Right lobe of liver (tissue), 6 donors: ENCODE results near the gene MAVS. TPM values are rescaled to one million over a fixed set of nuclear protein-coding genes. Genes with fewer than 3 reads are reported as not detected.
"Not testable (repeated sequence)": the region's sequence is repeated elsewhere in the genome, so short reads cannot be mapped to it uniquely, and the experiment has no call there.

ENCODE experiments used
- ATAC-seq, 4 donors: fragments of 200-7000 bp; cut with Tn5 transposase; one replicate each; pipeline ENCODE4 v1.9.1; 2020; ENCODE audit warnings: mild to moderate bottlenecking in 4 of 4, moderate library complexity in 4 of 4
- DNase-seq, 3 donors: peaks; one replicate each; pipeline ENCODE4 v3.0.0-alpha.2; 2020
- H3K27ac ChIP-seq, 3 donors: fragments of 200-600 bp; one replicate each; pipeline ENCODE4 v1.8.0; 2022
- H3K27me3 ChIP-seq, 2 donors: fragments of 200-600 bp; one replicate each; pipeline ENCODE4 v1.8.0; 2022
- H3K36me3 ChIP-seq, 4 donors: fragments of 200-600 bp; sonication (generic) in 1 of 4; one replicate each; pipeline versions ENCODE4 v1.5.1 to v1.8.0; 2017 to 2022; ENCODE audit warnings: control low read depth in 1 of 4
- H3K4me1 ChIP-seq, 4 donors: fragments of 200-600 bp; sonication (generic) in 1 of 4; one replicate each; pipeline versions ENCODE4 v1.5.1 to v1.8.0; 2017 to 2022; ENCODE audit warnings: control low read depth in 1 of 4
- H3K4me3 ChIP-seq, 3 donors: fragments of 200-600 bp; one replicate each; pipeline ENCODE4 v1.8.0; 2022
- H3K9me3 ChIP-seq, 4 donors: fragments of 200-600 bp; sonication (generic) in 1 of 4; one replicate each; pipeline versions ENCODE4 v1.5.1 to v1.8.0; 2017 to 2022; ENCODE audit warnings: control low read depth in 1 of 4
- CTCF ChIP-seq, 4 donors: fragments of 200-600 bp in 3 of 4; fragments of 450-650 bp in 1 of 4; IDR thresholded peaks; one replicate each; pipeline versions ENCODE4 v1.5.1 to v1.8.0; 2016 to 2022; ENCODE audit warnings: antibody characterized with exemption in 4 of 4, mild to moderate bottlenecking in 2 of 4
- POLR2A ChIP-seq: fragments of 450-650 bp; IDR thresholded peaks from one replicate; pipeline ENCODE4 v1.6.1; 2017; ENCODE audit warnings: antibody characterized with exemption, mild to moderate bottlenecking
- WGBS: methylation state at CpG from one replicate; pipeline ENCODE4 v1.1.6; 2018; ENCODE audit warnings: low coverage, low lambda C conversion rate; ENCODE audit not compliant: insufficient coverage; ENCODE audit errors: missing lambda C conversion rate; 5-methylcytosine and 5-hydroxymethylcytosine counted together
- intact Hi-C, 2 donors: fragments of 100-400 bp; cut with DNase I; formaldehyde crosslinking; loops; one replicate each; pipeline versions ENCODE4 v1.11.2 to v1.14.1; 2022
- total RNA-seq, 6 experiments: library from RNA; depleted of rRNA in 2 of 6; stranded (reverse); fragments of >200 nt in 2 of 6; fragmentation: NEBNext Ultra II Directional in 3 of 6; extraction: Animal tissue kit (Norgen Biotek cat#: 25700) in 3 of 6; gene quantifications; one replicate each; pipeline versions ENCODE4 v1.1.0 to v1.2.4, GENCODE V29; 2016 to 2023
- donor health status: DM: no; HTN: yes; CAD: no.
- donor health status: DM: no; HTN: no; CAD: no.
- donor health status: DM: no; HTN: no; CAD: no.
- donor health status: DM: no; HTN: yes; CAD: no.
- donor health status: DM: no; HTN: yes; CAD: no.

The MAVS gene
- total RNA-seq, 6 experiments from 2014 or later: 10.1 to 20.4 (median 17.0) TPM

DNA sequence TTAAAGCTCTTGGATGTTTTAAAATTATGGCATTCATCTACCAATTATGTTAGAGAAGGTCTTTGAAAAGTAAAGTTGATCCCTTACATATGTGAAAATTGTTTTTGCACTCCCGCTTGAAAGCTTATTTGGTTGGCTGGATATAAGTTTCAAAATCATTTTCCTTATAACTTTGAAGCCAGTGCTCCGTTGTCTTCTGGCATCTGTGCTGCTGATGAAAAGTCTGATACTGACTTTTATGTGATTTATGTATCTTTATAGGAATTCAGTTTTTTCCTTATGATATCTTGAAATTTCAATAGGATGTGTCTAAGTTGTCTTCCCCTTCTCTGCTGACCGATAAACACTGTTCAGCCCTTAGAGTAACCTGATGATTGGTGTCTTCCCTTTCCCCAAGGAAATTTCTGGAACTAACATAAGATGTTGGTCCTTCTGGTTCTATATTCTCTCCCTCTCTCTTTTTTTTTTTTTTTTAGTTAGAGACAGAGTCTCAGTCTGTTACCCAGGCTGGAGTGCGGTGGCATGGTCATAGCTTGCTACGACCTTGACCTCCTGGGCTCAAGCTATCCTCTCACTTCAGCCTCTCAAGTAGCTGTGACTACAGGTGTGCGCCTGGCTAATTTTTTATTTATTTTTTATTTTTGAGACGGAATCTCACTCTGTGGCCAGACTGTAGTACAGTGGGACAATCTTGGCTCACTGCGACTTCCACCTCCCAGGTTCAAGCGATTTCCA is 55.2 kb downstream of the MAVS start:
- no peaks in the 10 kb centered on the region for H3K27me3 ChIP-seq
- ATAC-seq: peak in 1 of 4 donors; percentile 22

DNA sequence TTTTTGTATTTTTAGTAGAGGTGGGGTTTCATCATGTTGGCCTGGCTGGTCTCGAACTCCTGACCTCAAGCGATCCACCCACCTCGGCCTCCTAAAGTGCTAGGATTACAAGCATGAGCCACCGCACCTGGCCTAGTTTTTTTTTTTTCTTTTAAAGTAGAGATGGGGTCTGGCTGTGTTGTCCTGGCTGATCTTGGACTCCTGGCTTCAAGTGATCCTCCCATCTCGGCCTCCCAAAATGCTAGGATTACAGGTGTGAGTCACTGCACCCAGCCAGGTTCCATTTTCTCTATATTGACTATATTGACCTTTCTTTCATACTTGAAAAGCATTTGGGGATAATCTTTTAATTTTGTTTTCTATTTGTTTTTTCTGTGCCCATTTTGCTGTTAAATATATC is 55.8 kb downstream of the MAVS start:
- DNase-seq: no peak
- no peaks in the 10 kb centered on the region for H3K36me3 ChIP-seq
- 84% methylated on average over 5 of the region's 5 CpGs for WGBS
- no peak for ATAC-seq
- no peaks in the 10 kb centered on the region for H3K9me3 ChIP-seq
- TF ChIP-seq POLR2A (no peak), CTCF (IDR thresholded peaks at IDR 0.05) (no peak)
- intact Hi-C loops: no loop called here
- H3K4me1 ChIP-seq: peaks cover 0 to 51% (median 13%) of the 10 kb centered on the region in 4 donors
- no peaks in the 10 kb centered on the region for H3K27me3 ChIP-seq
- H3K27ac ChIP-seq: peak overlapping the region in 1 of 3 donors; percentile 27
- no peak overlapping the region for H3K4me3 ChIP-seq

More for the DNA sequence above, 55.2 kb downstream of the MAVS start:
- H3K4me3 ChIP-seq: peak overlapping the region in 1 of 3 donors; percentile 1
- no peaks in the 10 kb centered on the region for H3K36me3 ChIP-seq
- no peaks in the 10 kb centered on the region for H3K9me3 ChIP-seq
- peak overlapping the region in 1 of 3 donors; percentile 27 for H3K27ac ChIP-seq
- intact Hi-C loops: no loop called here
- no peak for DNase-seq
- TF ChIP-seq POLR2A (no peak), CTCF (IDR thresholded peaks at IDR 0.05) (no peak)
- H3K4me1 ChIP-seq: peaks cover 0 to 51% (median 13%) of the 10 kb centered on the region in 4 donors
- 55% methylated on average over 8 of the region's 9 CpGs for WGBS

GRCh38 chr20:3904224-3904623 is 57.6 kb downstream of the MAVS start:
- no peaks in the 10 kb centered on the region for H3K27me3 ChIP-seq
- no peak for DNase-seq
- H3K36me3 ChIP-seq: peaks cover 3 to 15% (median 4%) of the 10 kb centered on the region in 4 donors
- intact Hi-C loops: no loop called here
- ATAC-seq: peak in 2 of 4 donors; percentile 30 to 40
- TF ChIP-seq CTCF (IDR thresholded peaks at IDR 0.05) (no peak), POLR2A (no peak)
- H3K4me1 ChIP-seq: peaks cover 0 to 36% (median 8%) of the 10 kb centered on the region in 4 donors
- 13% methylated on average over 2 of the region's 2 CpGs for WGBS
- H3K9me3 ChIP-seq: no peaks in the 10 kb centered on the region
- no peak overlapping the region for H3K4me3 ChIP-seq
- H3K27ac ChIP-seq: no peak overlapping the region

GRCh38 chr20:3904857-3905256 is 58.2 kb downstream of the MAVS start:
- peak in 1 of 4 donors; percentile 12 for ATAC-seq

GRCh38 chr20:3906744-3907721 is 60.4 kb downstream of the MAVS start:
- 74% methylated on average over 12 of the region's 17 CpGs for WGBS
- Histone ChIP-seq H3K36me3 (peaks cover 4 to 39% (median 19%) of the 10 kb centered on the region in 4 donors), H3K4me1 (peaks cover 0 to 13% (median 6%) of the 10 kb centered on the region in 4 donors)
- ATAC-seq, H3K4me3 ChIP-seq, DNase-seq, H3K27ac ChIP-seq, intact Hi-C loops, H3K27me3 ChIP-seq, H3K9me3 ChIP-seq: not testable (repeated sequence)

More at GRCh38 chr20:3904857-3905256, 58.2 kb downstream of the MAVS start:
- DNase-seq: no peak
- H3K4me3 ChIP-seq: no peak overlapping the region
- H3K36me3 ChIP-seq: peaks cover 4 to 19% (median 6%) of the 10 kb centered on the region in 4 donors
- TF ChIP-seq CTCF (IDR thresholded peaks at IDR 0.05) (no peak), POLR2A (no peak)
- no peaks in the 10 kb centered on the region for H3K27me3 ChIP-seq
- WGBS: 80% methylated on average over 4 of the region's 5 CpGs
- H3K9me3 ChIP-seq: no peaks in the 10 kb centered on the region
- no peak overlapping the region for H3K27ac ChIP-seq
- intact Hi-C loops: no loop called here
- H3K4me1 ChIP-seq: peaks cover 0 to 33% (median 8%) of the 10 kb centered on the region in 4 donors
